Spleen (tissue), 13 donors: ENCODE data around the gene PRRG3. TPM values are rescaled to one million over a fixed set of nuclear protein-coding genes. Genes with fewer than 3 reads are reported as not detected.

Experiments
- DNase-seq: peaks from one replicate; pipeline ENCODE4 v3.0.0-alpha.2; 2020
- H3K27ac ChIP-seq, 8 donors: fragments of 200-600 bp; sonication (generic) in 7 of 8; 1 replicate in 4 of 8; 2 replicates in 4 of 8; pipeline versions ENCODE4 v1.5.0 to v1.8.0; 2016 to 2021; ENCODE audit warnings: inconsistent platforms in 4 of 8, mild to moderate bottlenecking in 4 of 8, moderate library complexity in 1 of 8
- H3K27me3 ChIP-seq, 7 donors: fragments of 200-600 bp; sonication (generic) in 6 of 7; replicated peaks in 1 of 7; 1 replicate in 4 of 7; 2 replicates in 3 of 7; pipeline versions ENCODE4 v1.5.0 to v1.8.0; 2016 to 2021; ENCODE audit warnings: inconsistent platforms in 3 of 7, mild to moderate bottlenecking in 1 of 7
- H3K36me3 ChIP-seq, 6 donors: fragments of 200-600 bp; sonication (generic) in 5 of 6; 1 replicate in 4 of 6; 2 replicates in 2 of 6; pipeline versions ENCODE4 v1.5.0 to v1.8.0; 2016 to 2021; ENCODE audit warnings: inconsistent platforms in 2 of 6
- H3K4me1 ChIP-seq, 6 donors: fragments of 200-600 bp; sonication (generic) in 5 of 6; 1 replicate in 3 of 6; 2 replicates in 3 of 6; pipeline versions ENCODE4 v1.5.0 to v1.8.0; 2016 to 2021; ENCODE audit warnings: inconsistent platforms in 3 of 6
- H3K4me3 ChIP-seq, 8 donors: fragments of 200-600 bp; sonication (generic) in 7 of 8; 1 replicate in 4 of 8; 2 replicates in 4 of 8; pipeline versions ENCODE4 v1.5.0 to v1.8.0; 2016 to 2021; ENCODE audit warnings: inconsistent platforms in 4 of 8, mild to moderate bottlenecking in 4 of 8, moderate library complexity in 2 of 8
- H3K9me3 ChIP-seq, 8 donors: fragments of 200-600 bp; sonication (generic) in 7 of 8; 1 replicate in 4 of 8; 2 replicates in 4 of 8; pipeline versions ENCODE4 v1.5.0 to v1.8.0; 2016 to 2021; ENCODE audit warnings: inconsistent platforms in 4 of 8
- POLR2A ChIP-seq, 3 donors: fragments of 450-650 bp; IDR thresholded peaks; one replicate each; pipeline ENCODE4 v1.5.1; 2017; ENCODE audit warnings: antibody characterized with exemption in 3 of 3, mild to moderate bottlenecking in 1 of 3
- POLR2AphosphoS5 ChIP-seq, 3 donors: sonication (generic); formaldehyde crosslinking; IDR thresholded peaks; one replicate each; pipeline ENCODE4 v1.5.1; 2017; ENCODE audit warnings: antibody characterized with exemption in 3 of 3
- WGBS, 5 donors: extraction: QIAGEN DNeasy Blood & Tissue Kit in 3 of 5; methylation state at CpG; one replicate each; pipeline versions ENCODE4 v1.1.5 to v1.1.7; 2013 to 2018; 5-methylcytosine and 5-hydroxymethylcytosine counted together
- intact Hi-C: fragments of 100-400 bp; cut with DNase I; formaldehyde crosslinking; loops from one replicate; pipeline ENCODE4 v1.15.0; 2023; ENCODE audit warnings: low total_unique reads
- long read RNA-seq, 2 donors: transcript quantifications; one replicate each; lab custom pipeline, GENCODE V29; 2026
- polyA plus RNA-seq, 3 donors: library from polyadenylated mRNA; stranded (reverse); fragments of 200-250 nt; gene quantifications; one replicate each; pipeline ENCODE4 v1.2.1, GENCODE V29; 2013
- total RNA-seq, 7 donors: library from RNA; depleted of rRNA in 3 of 7; stranded (reverse); fragments of >200 nt in 3 of 7; fragmentation: NEBNext Ultra II Directional in 4 of 7; extraction: Animal tissue kit (Norgen Biotek cat#: 25700) in 4 of 7; gene quantifications; one replicate each; pipeline versions ENCODE4 v1.1.0 to v1.2.1, GENCODE V29; 2016 to 2021
- TF ChIP-seq, protein P1 (sequence below), 11 experiments: fragments of 200-600 bp in 7 of 11; fragments of 450-650 bp in 4 of 11; sonication (generic) in 4 of 11; IDR thresholded peaks in 8 of 11; conservative IDR thresholded peaks in 3 of 11; 1 replicate in 7 of 11; 2 replicates in 4 of 11; pipeline versions ENCODE4 v1.4.0 to v1.8.0; 2016 to 2021; ENCODE audit warnings: antibody characterized with exemption in 11 of 11, inconsistent platforms in 4 of 11, mild to moderate bottlenecking in 1 of 11
- donor health status: healthy with polysubstance abuse.
- donor health status: DM: no; HTN: no; CAD: no; lungs with moderate emphysema.
- donor health status: DM: no; HTN: no; CAD: no.
- donor health status: Bipolar disorder and iron deficiency.
- donor health status: healthy.
- donor health status: DM: no; HTN: no; CAD: no.
- donor health status: DM: yes; HTN: yes; CAD: no.

Gene PRRG3
- total RNA-seq (1 to 10 TPM in 6 of 7 donors, under 1 TPM in 1; 0.79 to 4.3 (median 1.8) TPM), polyA plus RNA-seq (under 1 TPM; 0.06 to 0.99 (median 0.22) TPM)
- long read RNA-seq, donor 1: 0 reads
- long read RNA-seq, donor 2: 0 reads

DNA sequence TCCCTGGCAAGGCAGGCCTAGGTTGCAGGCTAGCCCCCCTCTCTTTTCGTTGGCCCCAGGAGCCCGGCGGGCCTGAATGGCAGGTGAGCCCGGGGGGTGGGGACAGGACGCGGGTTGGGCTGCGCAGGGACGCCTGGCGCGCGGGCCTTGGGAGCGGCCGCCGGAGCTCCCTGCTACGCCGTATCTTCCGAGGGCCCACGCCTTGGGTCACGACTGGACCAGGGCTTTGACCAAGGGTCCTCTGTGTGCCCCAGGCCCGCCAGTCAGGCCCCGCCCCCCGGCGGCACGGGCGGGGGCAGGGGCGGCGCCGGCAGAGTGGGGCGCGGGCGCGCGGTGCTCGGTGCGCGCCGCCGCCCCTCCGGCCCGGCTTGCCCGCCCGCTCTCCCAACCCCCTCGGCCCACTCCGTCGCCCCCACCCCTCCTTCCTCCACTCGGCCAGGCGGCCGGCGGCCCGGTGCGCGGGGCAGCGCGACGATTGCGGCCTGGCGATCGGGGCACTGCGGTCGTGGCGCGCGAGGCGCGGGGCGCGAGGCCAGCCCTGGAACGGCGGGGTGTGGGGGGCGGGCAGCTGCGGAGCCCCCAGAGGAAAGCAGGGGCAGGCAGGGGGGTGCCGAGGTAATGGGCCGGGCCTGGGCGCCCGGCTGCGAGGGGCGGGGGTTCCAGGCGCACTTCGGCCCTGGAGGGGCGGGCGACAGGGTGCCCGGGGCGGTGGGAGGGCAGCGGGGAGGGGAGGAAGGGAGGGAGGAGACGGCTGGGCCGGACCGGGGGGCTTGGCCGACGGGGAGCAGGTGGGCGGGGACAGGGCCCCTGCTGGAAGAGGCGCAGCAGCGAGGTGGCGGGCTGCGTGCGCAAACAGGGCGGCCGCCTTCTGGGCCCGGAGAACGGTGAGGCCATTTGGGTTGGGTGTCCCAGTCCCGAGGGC, at the start of gene PRRG3:
Gene PRRG3, plus strand, starts transcription at position 798 of the 922 bp plus-strand sequence. CDS start 3,357 bp downstream, outside the sequence.
- H3K27me3 ChIP-seq: peaks cover 0 to 20% (median 11%) of the 10 kb centered on the region in 7 donors
- DNase-seq: no peak
- no peaks in the 10 kb centered on the region for H3K9me3 ChIP-seq
- no peaks in the 10 kb centered on the region for H3K36me3 ChIP-seq
- H3K4me3 ChIP-seq: peak within 1 kb of the TSS in 3 of 8 donors; percentile 16 to 47 (median 23)
- WGBS, 5 donors: 2 to 44% (median 17%) methylated on average over 10 to 98 of the region's 100 CpGs
- intact Hi-C loops: no loop called here
- no peak within 1 kb of the TSS for H3K27ac ChIP-seq
- H3K4me1 ChIP-seq: no peaks in the 10 kb centered on the region
- TF ChIP-seq, protein P1, sequence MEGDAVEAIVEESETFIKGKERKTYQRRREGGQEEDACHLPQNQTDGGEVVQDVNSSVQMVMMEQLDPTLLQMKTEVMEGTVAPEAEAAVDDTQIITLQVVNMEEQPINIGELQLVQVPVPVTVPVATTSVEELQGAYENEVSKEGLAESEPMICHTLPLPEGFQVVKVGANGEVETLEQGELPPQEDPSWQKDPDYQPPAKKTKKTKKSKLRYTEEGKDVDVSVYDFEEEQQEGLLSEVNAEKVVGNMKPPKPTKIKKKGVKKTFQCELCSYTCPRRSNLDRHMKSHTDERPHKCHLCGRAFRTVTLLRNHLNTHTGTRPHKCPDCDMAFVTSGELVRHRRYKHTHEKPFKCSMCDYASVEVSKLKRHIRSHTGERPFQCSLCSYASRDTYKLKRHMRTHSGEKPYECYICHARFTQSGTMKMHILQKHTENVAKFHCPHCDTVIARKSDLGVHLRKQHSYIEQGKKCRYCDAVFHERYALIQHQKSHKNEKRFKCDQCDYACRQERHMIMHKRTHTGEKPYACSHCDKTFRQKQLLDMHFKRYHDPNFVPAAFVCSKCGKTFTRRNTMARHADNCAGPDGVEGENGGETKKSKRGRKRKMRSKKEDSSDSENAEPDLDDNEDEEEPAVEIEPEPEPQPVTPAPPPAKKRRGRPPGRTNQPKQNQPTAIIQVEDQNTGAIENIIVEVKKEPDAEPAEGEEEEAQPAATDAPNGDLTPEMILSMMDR (IDR thresholded peaks at IDR 0.05 in 8 of 11, conservative IDR thresholded peaks at IDR 0.05 in 3 of 11): no peak
- no peak for TF ChIP-seq POLR2AphosphoS5 (IDR thresholded peaks at IDR 0.05)
- TF ChIP-seq POLR2A (IDR thresholded peaks at IDR 0.05): no peak

DNA sequence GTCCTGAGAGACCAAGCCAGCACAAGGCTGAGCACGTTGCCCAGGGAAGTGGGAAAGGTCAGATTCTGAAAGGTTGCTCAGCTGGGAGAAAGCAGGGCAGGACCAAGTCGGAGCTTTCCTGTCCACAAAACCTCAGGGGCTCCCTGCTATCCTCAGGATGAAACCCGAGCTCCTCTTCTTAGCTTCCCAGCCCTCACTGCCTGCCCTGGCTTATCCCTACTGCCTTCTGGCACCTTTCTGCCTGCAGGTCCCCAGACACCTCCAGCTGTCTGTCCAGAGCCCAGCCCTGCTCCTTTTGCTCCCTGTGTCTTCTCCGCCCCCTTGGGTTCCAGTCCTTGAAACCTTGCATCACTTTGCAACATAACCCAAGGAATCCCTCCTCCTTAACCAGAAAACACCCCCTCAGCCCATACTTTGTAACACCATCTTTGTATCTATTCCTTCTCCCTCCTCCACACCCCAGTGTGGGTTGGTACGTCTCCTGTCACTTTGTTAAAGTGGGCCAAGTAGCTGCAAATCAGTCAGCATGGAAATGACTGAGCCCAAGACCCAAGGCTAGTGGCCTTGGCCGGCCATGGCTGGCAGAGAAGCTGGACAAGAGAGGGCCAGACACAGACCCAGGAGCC, 20.0 kb upstream of the PRRG3 start:
- WGBS, 5 donors: 53 to 75% (median 69%) methylated on average over 5 to 6 of the region's 6 CpGs
- intact Hi-C loops: no loop called here

DNA sequence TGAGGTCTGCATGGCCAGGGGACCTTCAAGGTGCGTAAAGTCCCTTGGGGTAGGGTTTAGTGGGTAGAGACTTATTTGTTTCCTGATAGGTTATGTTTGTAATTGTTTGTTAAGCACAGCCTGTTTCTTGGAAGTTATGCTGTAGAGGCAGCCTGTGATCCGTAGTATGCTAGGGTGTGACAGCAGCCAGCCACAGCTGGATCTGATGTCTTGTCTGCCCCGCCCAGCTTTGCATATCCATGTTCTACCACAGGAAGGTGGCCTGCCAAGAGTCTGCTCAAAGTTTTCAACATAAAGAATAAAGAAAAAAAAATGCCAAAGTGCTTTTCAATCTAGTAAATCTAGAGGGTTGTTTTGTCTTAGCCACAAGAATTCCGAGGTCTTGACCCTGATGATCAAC, 19.1 kb upstream of the PRRG3 start:
- 61 to 90% (median 81%) methylated on average over 4 of the region's 4 CpGs for WGBS, 5 donors
- TF ChIP-seq POLR2AphosphoS5 (IDR thresholded peaks at IDR 0.05): no peak
- TF ChIP-seq POLR2A (IDR thresholded peaks at IDR 0.05): no peak
- TF ChIP-seq, protein P1 (IDR thresholded peaks at IDR 0.05 in 8 of 11, conservative IDR thresholded peaks at IDR 0.05 in 3 of 11): no peak
- H3K4me3 ChIP-seq: no peak overlapping the region
- no peaks in the 10 kb centered on the region for H3K36me3 ChIP-seq
- H3K27me3 ChIP-seq: peaks cover 0 to 13% (median 0%) of the 10 kb centered on the region in 7 donors
- H3K27ac ChIP-seq: no peak overlapping the region
- no peaks in the 10 kb centered on the region for H3K4me1 ChIP-seq
- intact Hi-C loops: no loop called here
- DNase-seq: no peak
- no peaks in the 10 kb centered on the region for H3K9me3 ChIP-seq

More for the DNA sequence above, 20.0 kb upstream of the PRRG3 start:
- Histone ChIP-seq H3K4me3 (no peak overlapping the region), H3K36me3 (no peaks in the 10 kb centered on the region), H3K9me3 (no peaks in the 10 kb centered on the region), H3K27ac (no peak overlapping the region), H3K27me3 (peaks cover 0 to 13% (median 0%) of the 10 kb centered on the region in 7 donors), H3K4me1 (no peaks in the 10 kb centered on the region)
- no peak for DNase-seq
- TF ChIP-seq, protein P1 (IDR thresholded peaks at IDR 0.05 in 8 of 11, conservative IDR thresholded peaks at IDR 0.05 in 3 of 11): no peak
